HepG2 (cell line): Measurements from ENCODE around the gene CNKSR3. TPM values are rescaled to one million over a fixed set of nuclear protein-coding genes. Genes with fewer than 3 reads are reported as not detected.

Experiments used
- ATAC-seq: fragments of 200-7000 bp; cut with Tn5 transposase; 3 replicates; pipeline ENCODE4 v1.9.1; 2020; ENCODE audit warnings: mild to moderate bottlenecking, moderate library complexity
- BruUV-seq: library from RNA; stranded (reverse); fragments of 400-500 nt; replicated peaks from 2 replicates; lab custom pipeline; 2021; lab: Mats Ljungman, UMichigan
- CTCF ChIA-PET: fragments of 300-600 bp; formaldehyde crosslinking; extraction: SDS; loops from one replicate; lab custom pipeline; 2021; ENCODE audit warnings: low total read pairs, inconsistent platforms, low intra/inter-chr PET ratio; lab: Yijun Ruan, JAX
- POLR2A ChIA-PET: fragments of 350-600 bp; sonication (Branson Sonifier 250); formaldehyde crosslinking; loops from one replicate; lab custom pipeline; 2020; ENCODE audit warnings: antibody characterized with exemption, inconsistent platforms; lab: Yijun Ruan, JAX
- DNase-seq: peaks from one replicate; pipeline ENCODE4 v3.0.0-alpha.2; 2015; ENCODE audit warnings: low spot score
- FAIRE-seq: peaks from 3 replicates; lab custom pipeline; 2011; peaks lifted over from hg19 to GRCh38; lab: Jason Lieb, UNC
- H2AFZ ChIP-seq: one replicate; pipeline ENCODE4 v1.6.1; 2011; ENCODE audit warnings: low read length, inconsistent platforms
- H3K27ac ChIP-seq: fragments of 300-600 bp; 3 replicates; pipeline ENCODE4 v1.8.0; 2011; ENCODE audit warnings: mixed run types, mild to moderate bottlenecking, mixed read lengths, low read length, inconsistent platforms; ENCODE audit not compliant: insufficient read depth; ENCODE audit errors: extremely low read length
- H3K27me3 ChIP-seq, 2 experiments: fragments of 200-600 bp in 1 of 2; 2 replicates in 1 of 2; 3 replicates in 1 of 2; pipeline versions ENCODE4 v1.6.0 to v1.8.0; 2011; ENCODE audit warnings: low read length in 2 of 2, mild to moderate bottlenecking in 2 of 2, moderate library complexity in 2 of 2, inconsistent platforms in 1 of 2; ENCODE audit not compliant: insufficient read depth in 2 of 2, control insufficient read depth in 1 of 2
- H3K36me3 ChIP-seq, 2 experiments: fragments of 200-600 bp in 1 of 2; replicated peaks in 1 of 2; 2 replicates in 1 of 2; 3 replicates in 1 of 2; pipeline versions ENCODE4 v1.5.1 to v1.8.0; 2011; ENCODE audit warnings: low read length in 2 of 2, inconsistent platforms in 1 of 2; ENCODE audit not compliant: insufficient read depth in 2 of 2, control insufficient read depth in 1 of 2
- H3K4me1 ChIP-seq: 2 replicates; pipeline ENCODE4 v1.5.1; 2012; ENCODE audit warnings: low read length, inconsistent platforms; ENCODE audit not compliant: insufficient read depth
- H3K4me2 ChIP-seq: 2 replicates; pipeline ENCODE4 v1.6.0; 2011; ENCODE audit warnings: low read depth, low read length, inconsistent platforms
- H3K4me3 ChIP-seq, 3 experiments: fragments of 200-600 bp in 1 of 3; sonication (generic), shearing (Covaris generic) in 1 of 3; replicated peaks in 1 of 3; 2 replicates each; pipeline ENCODE4 v1.5.1; 2011 to 2016; ENCODE audit warnings: low read length in 3 of 3, inconsistent platforms in 2 of 3, low read depth in 2 of 3, mild to moderate bottlenecking in 2 of 3, control low read depth in 1 of 3, mixed read lengths in 1 of 3; ENCODE audit not compliant: insufficient read depth in 1 of 3
- H3K79me2 ChIP-seq: one replicate; pipeline ENCODE4 v1.6.1; 2011; ENCODE audit warnings: low read length, inconsistent platforms; ENCODE audit not compliant: insufficient read depth
- H3K9ac ChIP-seq: 2 replicates; pipeline ENCODE4 v1.6.0; 2011; ENCODE audit warnings: mild to moderate bottlenecking, low read depth, low read length, inconsistent platforms; ENCODE audit not compliant: insufficient read depth
- H3K9me3 ChIP-seq: 2 replicates; pipeline ENCODE4 v1.5.1; 2012; ENCODE audit warnings: mild to moderate bottlenecking, low read length
- H4K20me1 ChIP-seq: 2 replicates; pipeline ENCODE4 v1.6.0; 2011; ENCODE audit warnings: inconsistent platforms, mild to moderate bottlenecking, low read length, moderate library complexity; ENCODE audit not compliant: insufficient read depth
- ARID3A ChIP-seq: IDR thresholded peaks from 2 replicates; pipeline ENCODE4 v1.6.1; 2012; ENCODE audit warnings: low read depth, low read length, improper control_type of control experiment
- CAMTA2 ChIP-seq: sonication (generic); formaldehyde crosslinking; IDR thresholded peaks from 2 replicates; pipeline ENCODE4 v1.4.0; 2020; ENCODE audit warnings: mild to moderate bottlenecking, missing genetic modification reagents, borderline replicate concordance
- CEBPB ChIP-seq: IDR thresholded peaks from 2 replicates; pipeline ENCODE4 v1.6.1; 2011; ENCODE audit warnings: low read depth, low read length, improper control_type of control experiment, borderline replicate concordance
- CEBPG ChIP-seq: IDR thresholded peaks from 2 replicates; pipeline ENCODE4 v1.6.1; 2016
- FOXA1 ChIP-seq, 2 experiments: fragments of 450-650 bp in 1 of 2; sonication (generic) in 1 of 2; formaldehyde crosslinking in 1 of 2; IDR thresholded peaks; 2 replicates each; pipeline versions ENCODE4 v1.4.0 to v1.6.1; 2016 to 2020; ENCODE audit warnings: missing genetic modification reagents in 1 of 2
- HDAC2 ChIP-seq: sonication (generic); formaldehyde crosslinking; IDR thresholded peaks from 2 replicates; pipeline ENCODE4 v1.4.0; 2020; ENCODE audit warnings: missing genetic modification reagents
- MIER2 ChIP-seq: IDR thresholded peaks from 2 replicates; pipeline ENCODE4 v1.6.1; 2016; ENCODE audit warnings: missing biosample characterization, missing genetic modification reagents
- PATZ1 ChIP-seq: sonication (generic); formaldehyde crosslinking; IDR thresholded peaks from 2 replicates; pipeline ENCODE4 v1.4.0; 2020; ENCODE audit warnings: missing genetic modification reagents
- SMARCC2 ChIP-seq: fragments of 450-650 bp; IDR thresholded peaks from 2 replicates; pipeline ENCODE4 v1.6.1; 2017; ENCODE audit warnings: antibody characterized with exemption, mild to moderate bottlenecking
- SMARCE1 ChIP-seq: fragments of 450-650 bp; IDR thresholded peaks from 2 replicates; pipeline ENCODE4 v1.6.1; 2017; ENCODE audit warnings: borderline replicate concordance
- SOX5 ChIP-seq: IDR thresholded peaks from 2 replicates; pipeline ENCODE4 v1.6.1; 2016; ENCODE audit warnings: borderline replicate concordance
- SRF ChIP-seq: IDR thresholded peaks from 2 replicates; pipeline ENCODE4 v1.6.1; 2011; ENCODE audit warnings: mild to moderate bottlenecking, low read depth, low read length, moderate library complexity
- ZNF431 ChIP-seq: sonication (generic); formaldehyde crosslinking; IDR thresholded peaks from 2 replicates; pipeline ENCODE4 v1.9.0; 2022; ENCODE audit warnings: missing genetic modification reagents, low read depth, mild to moderate bottlenecking, borderline replicate concordance
- ZNF501 ChIP-seq: sonication (generic); formaldehyde crosslinking; IDR thresholded peaks from 2 replicates; pipeline ENCODE4 v1.5.1; 2020; ENCODE audit warnings: mild to moderate bottlenecking, moderate library complexity, missing genetic modification reagents
- ZNF7 ChIP-seq: IDR thresholded peaks from 2 replicates; pipeline ENCODE4 v1.6.1; 2016; ENCODE audit warnings: missing biosample characterization, missing genetic modification reagents
- ZNF788 ChIP-seq: sonication (generic); formaldehyde crosslinking; IDR thresholded peaks from 2 replicates; pipeline ENCODE4 v1.5.0; 2020; ENCODE audit warnings: mild to moderate bottlenecking, missing genetic modification reagents, borderline replicate concordance
- WGBS: methylation state at CpG from one replicate; pipeline ENCODE4 v1.1.6; 2017; ENCODE audit warnings: low lambda C conversion rate; 5-methylcytosine and 5-hydroxymethylcytosine counted together
- in situ Hi-C: cut with HindIII; loops from 2 replicates; pipeline ENCODE4 v1.10.0; 2017; ENCODE audit warnings: low pct_unique_long_range_greater_than_20kb; ENCODE audit not compliant: extremely low pct_ligation_motif_present
- intact Hi-C: fragments of 100-400 bp; cut with micrococcal nuclease; formaldehyde crosslinking; loops from one replicate; pipeline ENCODE4 v1.10.0; 2022; ENCODE audit not compliant: unreplicated experiment
- polyA plus RNA-seq, 8 experiments: library from polyadenylated mRNA; depleted of rRNA in 3 of 8; stranded (reverse) in 7 of 8; unstranded in 1 of 8; fragments of >200 nt; fragmentation: Illumina TruSeq in 4 of 8; extraction: Trizol in 4 of 8; gene quantifications; 2 replicates each; pipeline versions ENCODE4 v1.2.1 to v1.2.3, GENCODE V29; 2011 to 2016; ENCODE audit warnings: low read depth in 4 of 8, missing spikeins in 1 of 8, mixed read lengths in 1 of 8; ENCODE audit not compliant: insufficient read depth in 1 of 8
- total RNA-seq, 5 experiments: library from RNA; depleted of rRNA; stranded (reverse); fragments of >200 nt; fragmentation: Illumina TruSeq; extraction: Trizol; gene quantifications; 2 replicates each; pipeline ENCODE4 v1.2.3, GENCODE V29; 2016; ENCODE audit warnings: low read depth in 1 of 5
- TF ChIP-seq, protein P1 (sequence below): IDR thresholded peaks from 2 replicates; pipeline ENCODE4 v1.6.1; 2016; ENCODE audit warnings: mild to moderate bottlenecking

CNKSR3 gene
- total and polyA plus RNA-seq, 2 of the 13 experiments (the other 11 are each of a cell fraction or from before 2014, with no cell fraction given), result 9.2 to 38.6 TPM

- ATAC-seq (peak; percentile 74), DNase-seq (peak; percentile 87), FAIRE-seq (peak; percentile 18)
- Histone ChIP-seq H3K36me3 (no peaks in the 10 kb centered on the region), H3K27ac (no peak overlapping the region), H3K9ac (no peak overlapping the region), H3K9me3 (no peaks in the 10 kb centered on the region), H3K79me2 (no peaks in the 10 kb centered on the region), H3K4me2 (peak overlapping the region; percentile 16; the same call in 1 of the 2 replicates), H3K27me3 (no peaks in the 10 kb centered on the region), H3K4me1 (peaks cover 21% of the 10 kb centered on the region), H2AFZ (no peak overlapping the region), H4K20me1 (no peaks in the 10 kb centered on the region), H3K4me3 (no peak overlapping the region)
- intact Hi-C loops (loop anchor here (1.0 kb wide), 1 partner anchor 73 kb away; no protein-coding TSS in a partner anchor), in situ Hi-C loops (no loop called here)
- CTCF ChIA-PET, result no interaction called here
- no TSS peak for BruUV-seq
- POLR2A ChIA-PET, result interaction anchor here (0.8 kb wide), 1 partner anchor 123 kb away, joined by 3 read pairs; the partner anchor contains the start of gene CNKSR3
- WGBS, result 44% methylated on average over 5 of the region's 5 CpGs
- TF ChIP-seq MIER2, result no peak
- peak; percentile 93 for TF ChIP-seq SMARCE1
- TF ChIP-seq, protein P1, sequence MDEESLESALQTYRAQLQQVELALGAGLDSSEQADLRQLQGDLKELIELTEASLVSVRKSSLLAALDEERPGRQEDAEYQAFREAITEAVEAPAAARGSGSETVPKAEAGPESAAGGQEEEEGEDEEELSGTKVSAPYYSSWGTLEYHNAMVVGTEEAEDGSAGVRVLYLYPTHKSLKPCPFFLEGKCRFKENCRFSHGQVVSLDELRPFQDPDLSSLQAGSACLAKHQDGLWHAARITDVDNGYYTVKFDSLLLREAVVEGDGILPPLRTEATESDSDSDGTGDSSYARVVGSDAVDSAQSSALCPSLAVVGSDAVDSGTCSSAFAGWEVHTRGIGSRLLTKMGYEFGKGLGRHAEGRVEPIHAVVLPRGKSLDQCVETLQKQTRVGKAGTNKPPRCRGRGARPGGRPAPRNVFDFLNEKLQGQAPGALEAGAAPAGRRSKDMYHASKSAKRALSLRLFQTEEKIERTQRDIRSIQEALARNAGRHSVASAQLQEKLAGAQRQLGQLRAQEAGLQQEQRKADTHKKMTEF (CRISPR knock-in tag), result 0 out of 2 replicates have a peak, but pooled peaks have one; percentile 16
- no peak for TF ChIP-seq SRF
- peak; percentile 48; the same call in 1 of the 2 replicates for TF ChIP-seq SOX5
- TF ChIP-seq CAMTA2 (CRISPR knock-in tag), result no peak
- TF ChIP-seq ZNF431 (CRISPR knock-in tag), result no peak
- TF ChIP-seq FOXA1 (IDR thresholded peaks at IDR 0.05), result no peak
- TF ChIP-seq FOXA1 (CRISPR knock-in tag; IDR thresholded peaks at IDR 0.05), result 0 out of 2 replicates have a peak, but pooled peaks have one; percentile 25
- TF ChIP-seq ZNF7 (CRISPR knock-in tag), result peak; percentile 9; the same call in 1 of the 2 replicates
- TF ChIP-seq CEBPG, result peak; percentile 34; the same call in 1 of the 2 replicates
- 0 out of 2 replicates have a peak, but pooled peaks have one; percentile 22 for TF ChIP-seq HDAC2 (CRISPR knock-in tag)
- TF ChIP-seq ZNF501 (CRISPR knock-in tag), result no peak
- peak; percentile 99 for TF ChIP-seq ARID3A
- TF ChIP-seq SMARCC2, result peak; percentile 87
- TF ChIP-seq CEBPB, result peak; percentile 42; the same call in 1 of the 2 replicates
- no peak for TF ChIP-seq ZNF788 (CRISPR knock-in tag)
- TF ChIP-seq PATZ1 (CRISPR knock-in tag), result no peak
Observed at GRCh38 chr6:154386848-154387717, 123.4 kb downstream of the CNKSR3 start.
